ENCODE data around the gene GBF1.

DNA sequence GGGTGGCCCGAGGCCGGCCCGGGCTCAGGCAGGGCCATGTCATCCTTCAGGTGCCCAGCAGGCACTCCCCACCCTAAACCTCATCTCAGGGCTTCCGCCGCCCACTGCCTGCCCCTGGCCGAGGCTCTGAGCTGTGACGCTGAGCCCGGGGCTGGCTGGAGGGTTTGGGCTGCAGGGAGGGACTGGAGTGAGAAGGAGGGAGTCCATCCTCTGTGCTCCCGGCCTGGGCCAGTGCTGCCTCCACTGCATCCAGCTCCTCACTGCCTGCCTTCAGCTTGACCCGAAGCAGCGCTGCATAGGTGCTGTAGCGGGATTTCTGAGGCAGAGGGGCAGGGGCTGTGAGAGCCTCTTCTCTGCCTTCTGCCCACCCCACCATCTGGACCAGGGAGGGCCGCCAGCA, 157.8 kb downstream of the GBF1 start:
- no peak for TF ChIP-seq CTCF (IDR thresholded peaks at IDR 0.05; ENCODE audit: low read depth, low read length, missing input control)
- TF ChIP-seq, protein P1, sequence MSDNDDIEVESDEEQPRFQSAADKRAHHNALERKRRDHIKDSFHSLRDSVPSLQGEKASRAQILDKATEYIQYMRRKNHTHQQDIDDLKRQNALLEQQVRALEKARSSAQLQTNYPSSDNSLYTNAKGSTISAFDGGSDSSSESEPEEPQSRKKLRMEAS (IDR thresholded peaks at IDR 0.05) = no peak
- TF ChIP-seq, protein P2, sequence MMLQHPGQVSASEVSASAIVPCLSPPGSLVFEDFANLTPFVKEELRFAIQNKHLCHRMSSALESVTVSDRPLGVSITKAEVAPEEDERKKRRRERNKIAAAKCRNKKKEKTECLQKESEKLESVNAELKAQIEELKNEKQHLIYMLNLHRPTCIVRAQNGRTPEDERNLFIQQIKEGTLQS (IDR thresholded peaks at IDR 0.05) = no peak
- no peak for TF ChIP-seq HNF4A (conservative IDR thresholded peaks at IDR 0.05)
- TF ChIP-seq TAF1 (conservative IDR thresholded peaks at IDR 0.05) = no peak
